GM21515 (cell line): ENCODE measurements around the gene KCNJ16.

ENCODE experiments used
- ATAC-seq: cut with Tn5 transposase; IDR thresholded peaks from one replicate; pipeline ENCODE4 v1.9.1; 2021; ENCODE audit not compliant: unreplicated experiment

Gene KCNJ16

DNA sequence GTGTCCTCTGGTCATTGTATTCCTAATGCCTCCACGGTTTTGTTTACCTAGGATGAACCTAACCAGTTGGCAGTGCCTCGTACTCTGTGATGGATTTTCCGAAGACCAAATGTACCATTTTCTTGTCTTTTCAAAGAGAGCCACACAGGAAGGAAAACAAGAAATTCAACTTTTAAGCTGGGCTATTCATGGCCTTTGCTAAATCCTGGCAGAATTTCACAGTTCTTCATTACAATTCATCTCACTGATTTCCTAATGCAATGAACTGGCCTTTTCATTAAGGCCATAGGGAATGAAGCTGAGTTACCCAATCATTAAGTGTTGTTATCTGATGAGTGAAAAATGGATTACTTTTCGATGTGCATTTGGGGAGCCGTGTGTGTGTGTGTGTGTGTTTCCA is 7.9 kb upstream of the KCNJ16 start:
- no peak for ATAC-seq

DNA sequence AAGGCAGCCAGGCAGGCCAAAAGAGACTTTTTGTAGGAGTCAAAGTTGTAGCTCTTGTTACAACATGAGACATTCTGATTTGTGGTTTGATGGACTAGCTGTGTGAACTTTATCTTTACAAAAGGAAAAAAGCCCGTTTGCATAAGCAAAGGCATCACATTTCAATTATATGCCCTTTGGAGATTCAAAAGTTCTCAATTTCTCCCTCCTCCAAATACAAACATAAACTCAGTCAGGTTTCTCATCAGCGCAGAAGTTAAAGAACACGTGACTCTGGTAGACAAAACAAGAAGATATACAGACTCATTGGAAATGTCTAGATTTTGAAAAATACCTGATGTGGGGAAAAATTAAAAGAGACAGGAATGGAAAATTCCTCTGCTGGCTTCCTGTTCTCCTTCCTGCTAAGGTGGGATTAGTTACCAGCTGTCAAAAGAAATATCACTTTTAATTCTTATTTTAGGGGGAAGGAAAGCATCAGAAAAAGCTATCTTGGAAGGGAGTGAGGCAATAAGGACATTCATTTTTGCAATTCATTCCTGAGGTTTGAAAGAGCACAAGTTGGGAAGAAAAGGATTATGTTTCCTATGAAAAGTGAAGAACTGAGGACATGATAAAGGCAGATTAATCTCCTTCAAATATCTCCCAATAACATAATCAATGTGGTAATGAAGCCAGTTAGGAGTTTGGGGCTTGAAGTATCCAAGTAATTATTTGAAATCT is 4.6 kb upstream of the KCNJ16 start:
- ATAC-seq = no peak

DNA sequence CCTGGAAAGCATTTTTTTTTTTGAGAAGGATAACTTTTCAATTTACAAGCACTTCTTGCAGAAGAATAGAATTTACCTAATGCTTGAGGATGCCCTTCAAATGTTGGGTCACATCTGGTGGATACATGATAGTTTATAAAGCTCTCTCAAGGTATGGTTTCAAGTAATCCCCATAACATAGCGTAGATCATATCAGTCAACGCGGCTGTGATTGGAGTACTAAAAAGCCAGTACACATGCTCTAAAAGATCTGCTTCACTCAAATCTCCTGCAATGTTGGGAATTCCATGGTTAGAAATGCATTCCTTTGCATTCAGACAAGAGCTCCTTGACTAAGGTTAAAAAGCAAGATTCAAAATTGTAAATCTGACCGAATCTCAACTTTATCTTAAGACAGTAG is 3.9 kb upstream of the KCNJ16 start:
- no peak for ATAC-seq

DNA sequence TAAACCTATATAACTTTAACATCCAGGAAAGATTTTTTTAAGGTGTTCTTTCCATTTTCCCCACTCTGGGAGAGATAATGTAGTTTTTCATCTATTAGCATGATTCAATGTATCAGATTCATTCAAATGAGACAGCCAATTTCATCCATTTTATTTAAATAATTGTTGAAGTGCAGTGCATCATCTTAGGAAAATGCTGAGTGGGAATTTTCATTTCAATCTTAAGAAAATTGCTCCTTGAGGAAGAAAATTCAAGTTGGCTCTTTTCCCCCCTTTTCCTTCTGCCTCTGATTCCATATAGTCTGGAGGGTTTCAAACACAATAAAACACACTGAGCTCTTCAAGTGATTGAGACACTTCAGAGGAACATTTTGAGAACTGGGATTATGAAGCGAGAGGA is 3.4 kb upstream of the KCNJ16 start:
- no peak for ATAC-seq

DNA sequence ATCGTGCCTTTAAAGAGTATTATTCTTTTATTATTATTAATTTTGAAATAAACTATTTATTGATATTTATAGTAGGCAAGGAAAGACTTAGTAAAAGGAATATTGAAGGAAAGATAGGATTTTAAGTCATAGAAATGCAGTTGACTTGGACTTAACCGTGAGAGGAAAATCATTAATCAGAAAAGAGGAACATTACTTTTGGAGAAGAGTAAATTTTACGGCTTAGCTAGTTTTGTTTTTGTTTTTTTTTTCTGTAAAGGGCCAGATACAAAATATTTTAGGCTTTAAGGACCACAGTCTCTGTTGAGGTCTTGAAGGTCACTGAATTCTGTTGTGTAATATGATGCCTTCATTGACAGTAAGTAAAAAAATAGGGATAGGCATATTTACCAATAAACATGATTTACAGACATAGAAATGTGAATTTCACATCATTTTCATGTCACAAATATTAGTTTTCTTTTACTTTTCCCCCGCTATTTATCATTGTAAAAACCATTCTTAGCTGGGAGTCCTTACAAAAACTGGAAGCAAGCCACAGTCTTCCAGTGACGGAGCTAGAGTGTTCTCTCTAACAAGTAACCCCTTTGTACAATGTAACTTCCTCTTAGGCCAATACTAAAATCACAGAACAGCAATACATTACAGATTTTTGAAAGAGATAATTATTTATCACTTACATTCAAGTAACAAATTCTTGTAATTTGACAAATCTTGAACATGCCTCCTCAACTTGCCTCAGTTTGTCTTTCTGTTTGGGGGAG is 2.3 kb upstream of the KCNJ16 start:
- no peak for ATAC-seq

DNA sequence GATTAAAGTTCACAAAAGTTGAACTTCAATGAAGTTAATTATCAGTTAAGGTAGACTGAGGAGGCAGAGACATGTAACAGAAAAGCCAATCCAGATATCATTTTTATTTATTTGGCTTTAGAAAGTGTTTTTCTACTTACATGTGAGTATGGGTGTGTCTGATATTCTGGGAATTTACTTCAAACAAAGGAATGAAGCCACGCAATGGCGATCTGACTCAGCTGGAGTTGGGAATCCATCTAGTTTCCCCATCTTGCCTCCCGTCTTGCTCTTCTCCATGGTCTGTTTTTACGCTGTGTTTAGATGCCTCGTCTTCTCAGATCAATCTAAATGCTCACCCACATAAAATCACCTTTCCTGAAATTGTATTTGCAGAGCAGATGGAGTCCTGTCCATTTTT is 1.7 kb upstream of the KCNJ16 start:
- ATAC-seq = no peak

DNA sequence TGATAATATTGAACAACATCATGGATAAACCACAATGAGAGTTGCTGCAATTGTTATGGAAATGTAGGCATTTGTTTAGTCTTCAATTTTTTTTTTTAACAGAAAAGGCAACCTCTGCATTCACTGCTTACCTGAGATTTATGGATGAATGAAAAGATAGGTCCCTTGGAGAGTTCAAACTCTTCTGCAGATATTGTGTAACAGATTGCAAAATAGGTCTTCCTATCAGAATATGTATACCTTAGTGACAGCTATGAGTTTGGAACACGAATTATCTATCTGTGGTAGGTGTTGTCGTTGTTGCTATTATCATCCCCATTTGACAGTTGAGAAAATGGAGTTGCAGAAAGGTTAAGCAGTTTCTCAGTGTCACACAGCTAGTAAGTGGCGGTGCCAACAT is 1.2 kb upstream of the KCNJ16 start:
- no peak for ATAC-seq

DNA sequence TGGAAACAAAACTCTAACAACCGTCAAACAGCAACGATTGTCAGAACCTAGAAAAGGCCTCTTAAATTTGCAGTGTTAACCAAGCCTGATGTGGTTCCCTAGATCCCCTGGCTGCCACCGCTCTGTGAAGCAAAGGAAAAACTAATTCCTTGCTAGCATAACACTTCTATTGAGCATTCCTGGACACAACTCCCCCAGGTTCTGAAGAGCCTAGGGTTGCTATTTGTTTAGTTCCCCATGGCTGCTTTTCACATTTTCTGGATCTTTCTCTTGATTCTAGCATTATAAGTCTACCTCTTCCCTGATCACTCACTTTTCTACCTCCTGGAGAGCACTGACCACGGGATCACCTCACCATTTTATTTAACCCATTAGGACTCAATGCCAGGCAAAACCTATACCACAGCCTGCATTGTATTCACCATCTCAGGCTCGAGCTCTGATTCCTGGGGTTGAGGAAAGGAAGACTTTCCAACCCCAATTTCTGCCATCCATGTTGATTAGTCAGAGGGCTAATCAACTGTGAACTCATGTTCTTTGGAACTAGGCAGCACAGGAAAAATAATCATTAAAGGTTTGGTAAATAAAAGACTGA is 692 bp upstream of the KCNJ16 start:
- no peak for ATAC-seq

DNA sequence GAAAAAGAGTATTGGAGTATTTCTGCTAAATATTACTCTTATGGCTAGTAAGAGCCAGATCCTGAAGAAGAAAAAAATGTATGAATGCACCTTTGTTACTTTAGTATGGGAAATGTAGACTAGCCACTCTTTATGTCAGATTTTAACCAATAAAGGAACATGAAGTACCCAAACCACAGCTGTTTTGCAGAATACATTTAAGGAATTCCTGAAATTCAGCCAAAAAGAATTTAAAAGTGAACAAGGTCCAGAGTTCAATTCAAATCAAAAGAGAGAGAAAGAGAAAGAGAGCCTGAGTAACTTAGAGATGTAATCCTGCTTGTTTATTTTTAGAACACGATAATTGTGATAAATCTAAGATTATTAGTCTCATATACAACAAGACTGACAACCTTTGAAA is 1.2 kb downstream of the KCNJ16 start:
- no peak for ATAC-seq

DNA sequence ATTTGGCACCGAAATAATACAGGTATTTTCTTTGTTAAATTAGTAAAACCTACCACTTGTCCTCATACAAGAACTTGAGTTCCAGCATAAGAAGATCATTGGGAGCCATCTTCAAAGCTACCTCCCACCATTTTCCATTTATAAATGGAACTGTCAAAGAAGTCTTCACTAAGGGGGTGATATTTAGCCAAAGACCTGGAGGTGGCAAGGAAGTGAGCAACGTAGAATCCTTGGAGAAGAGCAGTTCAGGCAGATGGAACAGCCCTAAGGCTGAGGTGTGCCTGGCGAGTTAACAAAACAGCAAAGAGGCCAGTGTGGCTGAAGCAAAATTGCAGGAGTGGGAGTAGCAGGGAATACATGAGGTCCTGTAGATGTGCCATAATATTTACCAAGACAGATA is 1.8 kb downstream of the KCNJ16 start:
- no peak for ATAC-seq

DNA sequence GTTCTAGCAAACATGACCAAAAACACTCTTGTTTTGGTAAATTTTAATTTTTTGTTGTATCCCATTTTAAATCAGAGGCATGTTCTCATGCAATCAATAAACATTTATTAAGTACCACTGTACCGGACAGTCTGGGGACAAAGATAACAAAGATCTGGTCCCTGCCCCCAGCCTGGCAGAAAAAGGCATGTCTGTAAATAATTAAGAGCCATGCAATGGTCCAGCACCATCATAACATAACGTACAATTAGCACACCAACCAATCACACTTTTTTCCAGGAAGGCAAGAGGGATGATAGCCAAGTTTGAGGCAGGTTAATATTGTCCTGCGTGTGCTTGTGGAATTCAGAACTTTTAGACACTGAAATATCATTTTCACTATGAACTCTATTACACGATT is 3.5 kb downstream of the KCNJ16 start:
- ATAC-seq = no peak

DNA sequence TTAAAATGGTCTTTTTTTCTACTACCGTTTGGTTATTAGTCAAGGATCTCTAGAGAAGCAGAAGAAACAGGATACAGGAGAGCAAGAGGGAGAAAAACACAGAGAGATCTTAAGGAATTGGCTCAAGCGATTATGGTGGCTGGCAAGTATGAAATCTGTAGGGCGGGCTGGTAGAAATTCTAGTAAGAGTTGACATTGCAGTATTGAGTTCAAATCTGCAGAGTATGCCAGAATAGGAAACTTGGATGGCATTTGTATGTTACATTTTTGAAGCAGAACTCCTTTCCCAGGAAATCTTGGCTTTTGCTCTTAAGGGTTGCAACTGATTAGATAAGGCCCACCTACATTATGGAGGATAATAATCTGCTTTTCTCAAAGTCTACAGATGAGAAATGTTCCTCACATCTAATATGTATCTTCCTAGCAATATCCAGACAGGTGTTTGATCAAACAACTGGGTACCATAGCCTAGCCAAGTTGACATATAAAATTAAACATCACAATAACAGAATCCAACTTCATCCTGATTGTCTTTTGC is 4.0 kb downstream of the KCNJ16 start:
- no peak for ATAC-seq

DNA sequence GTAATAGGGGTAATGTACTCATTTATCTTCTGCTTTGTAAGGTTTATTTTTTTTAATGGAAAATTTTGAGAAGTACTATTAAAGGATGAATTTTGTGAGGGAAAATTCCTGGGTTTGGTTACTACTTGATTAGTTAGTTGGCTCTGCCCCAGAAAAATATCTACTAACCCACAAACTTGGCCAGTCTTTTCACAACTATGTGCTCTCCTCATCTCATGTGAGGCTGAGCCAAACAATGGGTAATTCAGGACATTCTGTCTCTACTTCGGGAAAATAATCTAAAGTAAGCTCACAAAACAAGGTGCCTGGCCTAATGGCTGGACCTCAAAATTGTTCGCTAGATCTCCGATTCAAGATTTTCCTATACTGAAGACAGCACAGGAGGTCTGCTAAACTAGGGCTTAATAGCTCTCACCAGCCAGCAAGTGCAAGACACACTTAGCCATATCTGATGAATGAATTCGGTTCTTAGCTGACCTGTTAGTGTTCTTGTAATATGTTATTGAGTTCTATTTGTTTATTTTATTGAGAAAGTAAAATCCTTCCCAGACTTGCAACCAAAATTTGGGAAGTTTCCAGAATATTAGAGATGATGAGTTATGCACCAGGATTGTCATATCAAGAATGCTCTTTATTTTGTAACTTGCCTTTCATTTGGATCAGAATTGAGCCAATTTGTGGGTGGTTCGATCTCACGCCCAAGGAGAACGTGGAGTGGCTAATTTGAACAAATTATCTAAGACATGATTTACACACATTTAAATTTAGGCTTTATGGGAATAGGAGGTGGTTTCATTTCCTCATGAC is 5.7 kb downstream of the KCNJ16 start:
- no peak for ATAC-seq

DNA sequence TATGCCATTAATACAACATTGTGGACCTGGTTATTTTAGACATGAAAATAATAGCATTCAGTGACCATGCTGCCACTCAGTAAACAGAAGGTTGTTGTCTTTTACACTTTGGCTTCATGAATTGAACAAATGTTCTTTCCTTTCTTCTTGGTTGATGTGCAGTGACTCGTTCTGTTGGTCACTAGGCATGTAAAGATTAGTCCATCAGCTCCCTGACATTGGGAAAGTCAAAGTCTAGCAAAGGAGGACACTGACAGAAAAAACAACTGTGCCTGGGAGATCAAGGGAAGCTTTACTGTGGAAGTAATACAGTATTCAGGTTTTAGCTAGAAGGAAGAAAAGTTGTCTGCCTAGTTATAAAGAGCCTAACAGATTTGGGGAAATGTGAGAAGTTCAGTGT is 6.9 kb downstream of the KCNJ16 start:
- ATAC-seq = no peak

DNA sequence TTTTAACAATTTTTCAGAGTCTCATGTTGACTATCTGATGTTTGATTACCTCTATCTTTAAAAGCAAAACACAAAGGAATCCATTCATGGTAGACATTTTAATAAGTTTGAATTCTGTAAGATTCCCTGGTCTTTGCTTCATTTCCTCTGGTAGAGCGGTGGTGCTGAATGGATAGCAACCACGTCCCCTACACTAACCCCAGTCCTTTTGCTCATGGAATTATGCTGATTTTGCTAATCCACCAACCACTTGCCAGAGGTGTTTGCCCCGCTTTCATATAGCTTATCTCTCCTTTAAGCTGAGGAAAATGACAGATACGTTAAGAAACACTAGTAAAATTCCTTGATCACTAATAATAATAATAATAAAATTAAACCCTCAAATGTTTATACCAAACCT is 9.5 kb downstream of the KCNJ16 start:
- no peak for ATAC-seq

DNA sequence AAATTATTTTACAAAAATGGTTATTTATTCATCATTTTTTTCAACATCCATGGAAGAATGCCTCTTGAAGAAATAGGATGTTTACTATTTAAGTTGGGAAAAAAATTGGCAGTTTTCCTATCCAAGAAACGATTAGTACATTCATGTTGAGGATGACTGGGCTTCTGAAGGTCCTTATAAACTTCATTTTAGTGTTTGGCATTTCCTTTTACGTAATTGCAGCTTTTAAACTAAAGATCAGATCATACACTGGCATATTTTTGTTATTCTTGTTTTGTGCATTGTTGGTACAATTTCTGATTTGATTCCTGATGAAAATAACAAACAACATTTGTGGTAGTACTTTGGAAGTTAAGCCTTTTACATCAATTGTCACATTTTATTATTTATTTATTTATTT is 11.5 kb downstream of the KCNJ16 start:
- no peak for ATAC-seq

DNA sequence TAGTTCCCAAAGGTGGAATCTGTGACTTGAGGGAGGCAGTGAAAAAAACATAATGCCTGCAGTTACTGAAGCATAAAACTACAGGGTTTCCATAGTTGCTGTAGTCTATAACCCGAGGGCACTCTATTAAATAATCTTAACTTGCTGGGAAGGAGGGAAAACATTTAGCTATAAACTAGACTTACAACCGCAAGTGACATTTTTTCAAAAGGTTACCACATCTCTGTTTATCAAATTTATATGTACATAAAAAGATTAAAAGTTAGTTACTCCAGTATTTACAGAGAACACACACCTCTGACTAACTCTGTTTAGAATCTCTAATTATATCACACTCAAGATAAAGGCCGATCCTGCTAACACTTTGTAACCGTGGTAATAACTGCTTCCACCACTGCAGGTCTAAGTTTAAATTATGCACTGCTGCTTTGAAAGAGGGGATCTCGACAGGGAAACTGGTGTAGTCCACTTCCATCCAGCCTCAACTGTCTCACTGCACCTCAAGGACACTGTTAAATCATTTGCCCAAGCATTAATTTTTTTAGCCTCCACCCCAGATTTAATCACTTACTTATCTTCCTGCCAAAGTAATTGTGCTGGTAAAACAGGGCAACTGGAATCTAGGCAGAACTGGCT is 14.6 kb downstream of the KCNJ16 start:
- ATAC-seq = no peak

DNA sequence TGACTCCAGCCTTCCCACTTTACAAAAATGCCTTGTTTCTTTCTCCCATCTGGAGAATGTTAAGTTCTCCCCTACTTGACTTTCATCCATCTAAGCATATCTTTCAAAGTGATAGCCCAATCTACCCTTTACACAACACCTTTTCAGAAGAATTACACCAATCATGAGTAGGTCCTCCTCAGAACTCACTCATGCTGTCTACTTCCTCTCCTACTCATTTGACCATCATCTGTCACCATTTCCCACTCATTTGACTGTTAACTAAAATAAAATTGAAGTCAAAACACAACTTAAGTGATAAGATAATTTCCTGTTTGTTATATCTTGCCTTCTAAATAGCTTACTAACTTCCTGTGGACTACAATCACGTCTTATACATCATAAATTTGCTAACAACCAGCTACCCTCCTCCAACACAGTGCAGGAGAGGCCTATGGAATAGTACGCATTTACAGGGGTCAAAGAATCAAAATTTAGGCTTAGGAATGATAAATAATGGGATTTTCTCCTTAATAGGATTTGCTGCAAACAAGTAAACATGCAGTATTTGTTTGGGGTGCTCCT is 16.1 kb downstream of the KCNJ16 start:
- ATAC-seq = no peak

DNA sequence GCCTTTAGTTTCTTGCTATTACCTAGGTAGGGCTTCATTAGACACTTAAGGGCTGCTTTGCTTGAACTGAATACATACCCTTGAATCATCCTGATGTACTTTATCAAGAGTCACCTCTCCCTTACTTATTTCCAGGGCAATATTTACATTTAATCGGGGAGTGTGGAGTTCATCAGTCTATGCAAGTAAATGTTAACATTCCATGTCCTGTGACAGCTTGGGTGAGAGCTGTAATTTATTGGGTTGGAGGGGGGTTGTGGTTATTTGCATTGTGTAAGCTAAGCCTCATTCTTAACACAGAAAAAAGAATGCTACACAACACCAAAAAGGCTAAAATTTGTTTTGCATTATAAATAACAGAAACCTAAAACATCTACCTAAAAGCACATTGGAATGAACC is 16.7 kb downstream of the KCNJ16 start:
- ATAC-seq = no peak

DNA sequence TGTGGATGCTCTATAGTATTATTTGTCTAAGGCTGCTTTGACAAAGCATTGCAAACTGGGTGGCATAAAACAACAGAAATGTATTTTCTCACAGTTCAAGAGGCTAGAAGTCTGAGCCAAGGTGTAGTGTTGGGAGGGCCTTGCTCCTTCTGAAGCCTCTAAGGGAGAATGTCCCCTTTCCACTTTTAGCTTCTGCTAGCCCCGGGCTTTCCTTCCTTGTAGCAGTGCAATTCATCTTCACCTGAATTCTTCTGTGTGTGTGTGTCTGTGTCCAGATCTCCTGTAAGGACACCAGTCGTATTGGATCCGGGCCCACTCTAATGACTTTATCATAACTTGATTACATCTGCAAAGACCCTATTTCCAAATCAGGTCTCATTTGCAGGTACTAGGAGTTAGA is 18.1 kb downstream of the KCNJ16 start:
- no peak for ATAC-seq

DNA sequence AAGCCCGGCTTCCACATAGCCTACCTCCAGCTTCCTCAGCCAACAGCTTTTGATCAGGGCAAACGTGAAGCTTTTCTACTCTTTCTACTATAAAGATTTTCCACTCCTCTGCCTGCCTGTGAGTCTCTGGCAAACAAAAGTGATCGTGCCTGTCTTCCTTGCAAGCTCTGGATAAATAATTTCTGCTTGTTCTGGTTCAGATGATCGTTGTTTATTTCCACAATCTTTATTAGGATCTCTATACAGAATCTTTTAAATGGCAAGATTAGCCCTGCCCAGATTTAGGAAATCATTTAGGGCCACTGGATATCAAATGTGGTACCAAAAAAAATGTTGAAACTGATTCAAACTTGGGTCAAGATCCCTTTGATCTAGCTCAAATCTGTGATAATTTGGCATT is 20.4 kb downstream of the KCNJ16 start:
- ATAC-seq = no peak
